ENCODE data around the gene CLEC16A. TPM values are rescaled to one million over a fixed set of nuclear protein-coding genes. Genes with fewer than 3 reads are reported as not detected.

The CLEC16A gene
- total RNA-seq, 4 donors from 2014 or later = 20.2 to 28.8 (median 22.8) TPM

DNA sequence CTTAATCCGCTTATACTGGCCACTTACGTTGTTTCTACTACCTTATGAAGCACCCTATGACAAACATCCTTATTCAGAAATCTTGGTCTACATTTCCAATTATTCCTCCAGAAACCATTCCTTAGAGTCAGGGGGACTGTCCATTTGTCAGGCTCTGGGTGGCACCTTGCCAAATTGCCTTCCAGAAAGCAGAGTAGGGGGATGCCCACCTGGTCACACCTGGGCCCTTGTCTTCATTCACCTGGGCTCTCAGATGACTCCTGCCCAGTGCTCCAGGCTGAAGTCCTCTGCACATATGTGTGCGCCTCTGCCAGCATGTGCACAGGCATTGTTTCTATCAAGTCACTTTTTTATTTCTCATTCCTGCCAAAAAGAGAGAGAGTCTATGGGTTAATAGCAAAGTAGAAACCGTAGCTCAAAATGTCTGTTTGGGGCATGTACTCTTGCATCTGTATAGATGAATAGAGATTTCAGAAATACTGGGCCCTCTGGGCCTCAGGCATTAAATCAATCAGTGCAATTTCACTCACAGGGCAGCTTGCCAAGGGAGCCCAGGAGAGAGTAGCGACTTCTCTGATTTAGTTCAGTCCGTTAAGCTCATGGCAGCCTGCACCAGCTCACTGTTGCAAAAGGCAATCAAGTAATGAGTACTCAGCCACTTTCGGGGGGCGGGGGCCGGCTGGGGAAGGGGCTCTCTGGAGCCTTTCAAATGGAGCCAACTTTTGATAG, 207.0 kb downstream of the CLEC16A start:
- TF ChIP-seq, protein P1, sequence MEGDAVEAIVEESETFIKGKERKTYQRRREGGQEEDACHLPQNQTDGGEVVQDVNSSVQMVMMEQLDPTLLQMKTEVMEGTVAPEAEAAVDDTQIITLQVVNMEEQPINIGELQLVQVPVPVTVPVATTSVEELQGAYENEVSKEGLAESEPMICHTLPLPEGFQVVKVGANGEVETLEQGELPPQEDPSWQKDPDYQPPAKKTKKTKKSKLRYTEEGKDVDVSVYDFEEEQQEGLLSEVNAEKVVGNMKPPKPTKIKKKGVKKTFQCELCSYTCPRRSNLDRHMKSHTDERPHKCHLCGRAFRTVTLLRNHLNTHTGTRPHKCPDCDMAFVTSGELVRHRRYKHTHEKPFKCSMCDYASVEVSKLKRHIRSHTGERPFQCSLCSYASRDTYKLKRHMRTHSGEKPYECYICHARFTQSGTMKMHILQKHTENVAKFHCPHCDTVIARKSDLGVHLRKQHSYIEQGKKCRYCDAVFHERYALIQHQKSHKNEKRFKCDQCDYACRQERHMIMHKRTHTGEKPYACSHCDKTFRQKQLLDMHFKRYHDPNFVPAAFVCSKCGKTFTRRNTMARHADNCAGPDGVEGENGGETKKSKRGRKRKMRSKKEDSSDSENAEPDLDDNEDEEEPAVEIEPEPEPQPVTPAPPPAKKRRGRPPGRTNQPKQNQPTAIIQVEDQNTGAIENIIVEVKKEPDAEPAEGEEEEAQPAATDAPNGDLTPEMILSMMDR (IDR thresholded peaks at IDR 0.05; ENCODE audit: low read depth) = no peak

DNA sequence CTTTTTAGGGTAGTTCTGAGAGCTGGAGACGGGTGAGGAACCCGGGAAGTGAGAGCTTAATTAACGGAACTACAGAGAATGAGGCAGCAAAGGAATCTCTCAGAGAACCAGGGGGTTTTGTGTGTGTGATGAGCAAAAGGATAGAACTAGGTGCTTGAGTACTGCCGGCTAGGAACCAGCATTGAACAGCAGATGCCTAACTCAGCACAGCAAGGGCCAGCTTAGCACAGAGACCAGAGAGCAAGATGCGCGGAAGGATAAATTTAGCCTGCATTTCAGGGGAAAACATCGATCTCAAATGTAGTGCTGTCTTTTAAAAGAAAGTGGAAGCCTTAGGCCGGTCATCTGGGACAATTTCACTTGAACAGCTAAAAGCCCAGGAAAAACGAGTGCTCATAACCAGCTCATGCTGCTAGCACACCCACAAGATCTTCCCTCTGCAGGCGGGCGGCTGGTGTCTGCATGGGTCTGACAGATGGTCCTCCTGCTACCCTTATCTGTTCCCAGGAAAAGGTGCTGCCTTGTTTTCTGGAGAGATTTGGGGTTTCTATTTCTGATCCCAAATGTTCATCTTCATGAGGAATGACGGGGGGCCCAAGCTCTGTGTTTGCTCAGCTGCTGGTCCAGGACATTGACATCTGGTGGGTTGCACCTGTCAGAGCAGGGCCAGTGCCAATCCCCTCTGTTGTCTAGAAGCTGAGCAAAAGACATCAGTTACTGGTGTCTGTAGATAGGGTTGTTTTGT, 207.7 kb downstream of the CLEC16A start:
- TF ChIP-seq, protein P1 (IDR thresholded peaks at IDR 0.05; ENCODE audit: low read depth) = no peak

DNA sequence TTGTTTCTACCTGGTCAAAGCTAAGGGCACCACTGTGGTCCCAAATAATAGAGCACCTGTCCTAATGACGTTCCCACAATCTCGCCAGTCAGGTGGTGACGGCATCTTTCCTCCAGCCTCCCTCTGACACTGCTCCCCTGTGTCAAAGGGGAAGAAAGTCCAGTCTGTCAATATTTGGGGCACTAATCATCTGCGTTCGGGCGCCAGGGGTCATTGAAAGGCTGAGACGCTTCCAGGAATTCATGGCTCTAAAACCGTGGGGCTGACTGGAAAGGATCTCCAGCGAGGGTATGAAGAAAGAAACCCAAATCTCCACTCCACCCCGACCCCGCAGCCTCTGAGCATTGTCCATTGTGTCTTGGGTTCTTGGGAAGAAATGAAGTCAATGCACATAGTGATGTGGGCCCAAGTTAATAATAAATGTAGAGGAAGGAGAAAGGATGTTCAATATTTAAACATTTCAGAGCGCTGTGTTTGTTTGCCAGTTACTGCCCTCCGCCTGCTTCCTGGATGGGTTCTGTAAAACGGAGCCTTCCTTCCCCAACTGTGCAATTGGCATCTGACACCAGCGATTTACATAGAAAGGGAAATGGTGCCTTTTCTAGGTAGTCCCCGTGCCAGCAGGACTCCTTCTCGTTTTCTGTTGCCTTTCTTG, 208.4 kb downstream of the CLEC16A start:
- TF ChIP-seq, protein P1 (IDR thresholded peaks at IDR 0.05; ENCODE audit: low read depth) = no peak

DNA sequence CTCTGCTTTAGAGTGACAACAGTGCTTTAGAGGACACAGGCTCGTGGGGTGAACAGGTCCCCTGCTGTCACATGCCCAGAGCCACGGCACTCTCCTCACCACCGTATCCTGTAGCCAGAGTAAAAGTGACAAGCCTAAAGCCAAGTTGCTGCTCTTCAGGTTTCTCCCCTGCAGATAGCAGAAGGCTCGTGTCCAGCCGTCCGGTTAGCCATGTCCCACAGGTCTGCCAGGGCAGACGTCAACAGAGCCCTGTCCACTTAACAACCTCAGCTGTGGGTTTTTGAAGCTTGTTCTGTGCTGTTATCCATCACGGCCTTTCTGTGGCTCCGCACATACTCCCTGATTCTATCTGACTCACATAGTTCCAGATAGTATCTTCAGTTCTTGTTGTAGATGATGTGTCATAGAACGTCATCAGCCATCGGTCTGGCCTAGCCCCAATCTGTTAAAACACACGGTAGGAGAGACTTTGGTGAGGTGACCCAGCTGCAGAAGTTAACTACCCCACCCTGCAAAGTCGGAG, 211.0 kb downstream of the CLEC16A start:
- TF ChIP-seq, protein P1 (IDR thresholded peaks at IDR 0.05; ENCODE audit: low read depth) = no peak

DNA sequence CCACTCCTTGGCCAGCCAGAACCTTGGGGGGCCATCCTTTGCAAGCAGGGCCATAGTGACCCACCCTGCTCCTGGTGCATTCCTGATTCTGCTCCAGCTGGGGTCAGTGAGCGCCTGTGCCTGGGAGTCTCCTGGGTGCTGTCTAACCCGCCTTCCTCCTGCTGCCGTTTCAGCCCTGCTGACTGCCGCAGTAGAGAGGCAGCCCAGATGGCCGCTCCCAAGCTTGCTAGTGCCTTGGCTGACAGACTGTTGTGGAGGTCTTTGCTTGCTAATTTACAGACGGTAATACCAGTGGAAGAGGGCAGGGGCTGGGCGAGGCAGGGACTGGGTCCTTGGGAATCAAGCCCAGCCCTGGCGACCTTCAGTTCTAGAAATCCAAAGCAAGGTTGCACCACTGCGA, 212.0 kb downstream of the CLEC16A start:
- TF ChIP-seq, protein P1 (IDR thresholded peaks at IDR 0.05; ENCODE audit: low read depth) = no peak

DNA sequence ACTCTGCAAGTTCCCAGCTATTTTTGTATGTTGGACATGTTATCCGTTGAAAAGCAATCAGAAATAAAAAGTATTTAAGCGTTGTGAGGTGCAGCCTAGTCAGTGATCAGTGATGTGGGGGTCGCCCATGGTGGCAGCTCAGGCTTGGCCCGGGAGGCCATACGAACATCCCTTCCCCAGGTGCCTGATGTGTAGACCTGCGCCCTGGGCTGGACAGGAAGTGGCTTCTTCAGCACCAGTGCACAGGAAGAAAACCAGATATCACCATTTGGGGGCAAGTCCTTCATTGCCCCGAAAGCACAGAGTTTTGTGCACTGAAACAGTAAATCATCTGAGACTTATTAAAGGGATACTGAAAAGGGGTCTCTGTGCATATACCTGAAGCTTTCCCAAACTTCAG, 212.8 kb downstream of the CLEC16A start:
- TF ChIP-seq, protein P1 (IDR thresholded peaks at IDR 0.05; ENCODE audit: low read depth) = no peak

DNA sequence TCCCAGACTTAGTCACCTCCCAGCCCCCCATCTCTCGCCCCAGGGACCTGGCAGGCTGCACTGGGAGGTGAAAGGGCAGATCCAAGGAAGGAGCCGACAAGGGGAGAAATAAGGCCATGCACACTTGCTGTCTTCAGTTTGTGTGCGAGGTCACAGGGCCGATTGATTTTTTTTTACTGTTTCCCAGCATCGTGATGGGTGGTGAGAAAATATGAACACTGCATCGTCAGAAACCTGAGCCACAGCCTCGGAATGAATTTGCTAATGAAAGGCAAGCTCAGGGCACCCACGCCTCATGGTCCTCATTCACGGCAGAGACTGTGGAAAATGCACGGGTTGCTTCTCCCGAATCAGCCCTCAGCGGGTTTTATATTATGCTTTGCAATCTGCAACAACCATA, 213.7 kb downstream of the CLEC16A start:
- TF ChIP-seq, protein P1 (IDR thresholded peaks at IDR 0.05; ENCODE audit: low read depth) = no peak
